GM13976 (cell line): Measurements from ENCODE around the gene KRTAP12-3.

Experiments
- DNase-seq: peaks from one replicate; pipeline ENCODE4 v3.0.0; 2012; ENCODE audit warnings: low spot score
- CTCF ChIP-seq: IDR thresholded peaks from 2 replicates; pipeline ENCODE4 v1.5.1; 2012; ENCODE audit warnings: borderline replicate concordance, mild to moderate bottlenecking; ENCODE audit not compliant: insufficient read depth; ENCODE audit errors: extremely low read depth, missing control alignments, control extremely low read depth
- in situ Hi-C: fragments of 300-500 bp; cut with MboI; formaldehyde crosslinking; loops from one replicate; pipeline ENCODE4 v1.12.0; 2022; ENCODE audit warnings: low sequenced_read_pairs, mixed read lengths, inconsistent platforms; ENCODE audit not compliant: unreplicated experiment

KRTAP12-3 gene

GRCh38 chr21:44617071-44617501 is 40.6 kb upstream of the KRTAP12-3 start:
- DNase-seq = no peak
- TF ChIP-seq CTCF = no peak
- in situ Hi-C loops = no loop called here

DNA sequence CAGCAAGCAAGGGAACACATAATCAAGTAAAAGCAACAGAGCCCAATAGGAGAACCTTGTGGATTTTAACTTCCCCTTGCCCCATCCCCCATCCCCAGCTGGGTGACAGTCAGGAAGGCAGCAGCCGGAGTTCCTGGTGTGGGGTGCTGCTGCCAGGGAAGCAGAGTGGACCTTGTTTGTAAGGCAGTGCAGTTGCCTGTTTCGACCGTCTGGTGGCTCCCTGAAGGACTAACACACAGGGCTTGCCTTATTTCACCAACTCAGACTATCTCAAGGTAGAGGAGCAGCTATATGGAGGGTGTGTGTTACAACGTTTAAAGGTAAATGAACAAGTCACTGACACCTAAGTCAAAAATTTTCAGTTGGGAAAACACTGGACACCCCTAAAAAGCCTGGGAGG is 39.2 kb upstream of the KRTAP12-3 start:
- no peak for TF ChIP-seq CTCF

GRCh38 chr21:44618909-44619308 is 38.8 kb upstream of the KRTAP12-3 start:
- DNase-seq = no peak
- in situ Hi-C loops = no loop called here
- no peak for TF ChIP-seq CTCF

More for the DNA sequence above, 39.2 kb upstream of the KRTAP12-3 start:
- in situ Hi-C loops = no loop called here
- DNase-seq = no peak

GRCh38 chr21:44619886-44620285 is 37.8 kb upstream of the KRTAP12-3 start:
- no peak for TF ChIP-seq CTCF
- no peak for DNase-seq
- in situ Hi-C loops = no loop called here

DNA sequence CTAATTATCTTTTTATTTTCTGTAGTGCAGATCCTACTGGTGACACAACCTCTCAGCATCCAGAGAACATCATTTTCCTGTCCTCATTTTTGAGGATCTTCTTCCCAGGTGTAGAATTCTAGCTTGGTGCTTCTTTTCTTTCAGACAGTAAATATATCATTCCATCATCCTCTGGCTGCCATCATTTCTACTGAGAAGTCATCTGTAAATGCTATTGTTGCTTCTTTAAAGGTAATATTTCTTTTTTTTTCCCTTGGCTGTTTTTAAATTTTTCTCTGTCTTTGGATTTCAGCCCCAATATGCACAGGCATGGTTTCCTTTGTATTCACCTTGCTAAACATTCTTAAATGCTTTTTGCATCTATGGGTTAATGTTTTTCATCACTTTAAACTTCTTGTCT is 34.2 kb upstream of the KRTAP12-3 start:
- TF ChIP-seq CTCF = no peak
- DNase-seq = no peak
- in situ Hi-C loops = no loop called here

- in situ Hi-C loops = no loop called here
- TF ChIP-seq CTCF = no peak
These were observed 32.0 kb upstream of the KRTAP12-3 start for GRCh38 chr21:44625756-44626155.

GRCh38 chr21:44626262-44626661 is 31.5 kb upstream of the KRTAP12-3 start:
- in situ Hi-C loops = no loop called here
- TF ChIP-seq CTCF = no peak
- no peak for DNase-seq

More at GRCh38 chr21:44625756-44626155, 32.0 kb upstream of the KRTAP12-3 start:
- no peak for DNase-seq
